ENCODE measurements around the gene TNMD. TPM values are rescaled to one million over a fixed set of nuclear protein-coding genes. Genes with fewer than 3 reads are reported as not detected.

The TNMD gene
- total RNA-seq, 4 donors from 2014 or later = 0.56 TPM; not detected in 3

- Histone ChIP-seq H3K9me3 (no peaks in the 10 kb centered on the region), H3K27ac (no peak overlapping the region), H3K4me1 (no peaks in the 10 kb centered on the region), H3K36me3 (no peaks in the 10 kb centered on the region), H3K4me3 (replicated peaks in 1 of 3) (no peak overlapping the region), H3K27me3 (no peaks in the 10 kb centered on the region)
- WGBS, 2 donors = 44 to 68% methylated on average over 1 of the region's 1 CpG
- intact Hi-C loops (cut with DNase I) = no loop called here
- no peak for DNase-seq
- TF ChIP-seq, protein P1, sequence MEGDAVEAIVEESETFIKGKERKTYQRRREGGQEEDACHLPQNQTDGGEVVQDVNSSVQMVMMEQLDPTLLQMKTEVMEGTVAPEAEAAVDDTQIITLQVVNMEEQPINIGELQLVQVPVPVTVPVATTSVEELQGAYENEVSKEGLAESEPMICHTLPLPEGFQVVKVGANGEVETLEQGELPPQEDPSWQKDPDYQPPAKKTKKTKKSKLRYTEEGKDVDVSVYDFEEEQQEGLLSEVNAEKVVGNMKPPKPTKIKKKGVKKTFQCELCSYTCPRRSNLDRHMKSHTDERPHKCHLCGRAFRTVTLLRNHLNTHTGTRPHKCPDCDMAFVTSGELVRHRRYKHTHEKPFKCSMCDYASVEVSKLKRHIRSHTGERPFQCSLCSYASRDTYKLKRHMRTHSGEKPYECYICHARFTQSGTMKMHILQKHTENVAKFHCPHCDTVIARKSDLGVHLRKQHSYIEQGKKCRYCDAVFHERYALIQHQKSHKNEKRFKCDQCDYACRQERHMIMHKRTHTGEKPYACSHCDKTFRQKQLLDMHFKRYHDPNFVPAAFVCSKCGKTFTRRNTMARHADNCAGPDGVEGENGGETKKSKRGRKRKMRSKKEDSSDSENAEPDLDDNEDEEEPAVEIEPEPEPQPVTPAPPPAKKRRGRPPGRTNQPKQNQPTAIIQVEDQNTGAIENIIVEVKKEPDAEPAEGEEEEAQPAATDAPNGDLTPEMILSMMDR (IDR thresholded peaks at IDR 0.05) = no peak
- no peak for TF ChIP-seq POLR2A (IDR thresholded peaks at IDR 0.05)
These were observed 16.0 kb downstream of the TNMD start for GRCh38 chrX:100600758-100601157.

DNA sequence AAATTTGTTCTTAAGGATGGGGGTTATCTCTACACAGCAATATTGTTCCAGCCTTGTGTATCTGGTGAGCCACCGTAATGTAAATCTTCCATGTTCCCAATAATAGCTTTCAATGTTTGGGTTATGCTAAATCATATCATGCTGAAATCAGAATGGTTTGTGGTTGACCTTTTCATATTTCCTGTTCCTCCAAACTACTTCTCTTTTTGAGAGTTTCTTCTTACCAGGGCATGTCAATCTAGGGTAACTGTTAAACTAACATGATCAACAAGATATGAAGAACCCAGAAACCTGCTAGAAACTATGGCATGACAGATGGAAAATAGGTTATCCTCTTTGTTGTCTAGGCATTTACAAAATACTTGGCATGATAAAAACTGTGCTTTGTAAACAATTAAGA lies 22.0 kb downstream of the TNMD start:
- Histone ChIP-seq H3K27me3 (no peaks in the 10 kb centered on the region), H3K36me3 (no peaks in the 10 kb centered on the region), H3K27ac (no peak overlapping the region), H3K4me3 (replicated peaks in 1 of 3) (no peak overlapping the region), H3K4me1 (no peaks in the 10 kb centered on the region), H3K9me3 (no peaks in the 10 kb centered on the region)
- TF ChIP-seq, protein P1 (IDR thresholded peaks at IDR 0.05) = no peak
- TF ChIP-seq POLR2A (IDR thresholded peaks at IDR 0.05) = no peak
- intact Hi-C loops (cut with DNase I) = no loop called here
- 71 to 72% methylated on average over 1 of the region's 1 CpG for WGBS, 2 donors
- no peak for DNase-seq

- no peaks in the 10 kb centered on the region for H3K9me3 ChIP-seq
- H3K36me3 ChIP-seq = no peaks in the 10 kb centered on the region
- DNase-seq = no peak
- no peaks in the 10 kb centered on the region for H3K4me1 ChIP-seq
- H3K27ac ChIP-seq = no peak overlapping the region
- no peaks in the 10 kb centered on the region for H3K27me3 ChIP-seq
- TF ChIP-seq, protein P1 (IDR thresholded peaks at IDR 0.05) = no peak
- no peak for TF ChIP-seq POLR2A (IDR thresholded peaks at IDR 0.05)
- whole genome bisulfite sequencing, 2 donors = 14 to 25% methylated on average over 1 of the region's 1 CpG
- H3K4me3 ChIP-seq (replicated peaks in 1 of 3) = no peak overlapping the region
- intact Hi-C loops (cut with DNase I) = no loop called here
These were observed 24.9 kb downstream of the TNMD start for GRCh38 chrX:100609591-100609990.

DNA sequence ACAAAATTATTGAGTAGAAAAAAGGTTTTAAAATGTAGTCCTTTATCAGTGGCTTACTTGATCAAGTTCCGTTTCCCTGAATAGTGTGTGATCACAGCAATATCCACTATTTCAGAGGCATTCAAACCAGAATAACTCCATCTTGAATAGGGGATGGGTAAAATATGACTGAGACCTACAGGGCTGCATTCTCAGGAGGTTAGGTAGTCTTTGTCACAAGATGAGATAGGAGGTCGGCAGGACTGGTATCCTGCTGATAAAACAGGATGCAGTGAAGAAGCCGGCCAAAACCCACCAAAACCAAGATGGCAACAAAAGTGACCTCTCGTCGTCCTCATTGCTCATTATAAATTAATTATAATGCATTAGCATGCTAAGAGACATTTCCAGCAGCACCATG lies 27.2 kb downstream of the TNMD start:
- Histone ChIP-seq H3K36me3 (no peaks in the 10 kb centered on the region), H3K27ac (no peak overlapping the region), H3K4me3 (replicated peaks in 1 of 3) (no peak overlapping the region), H3K27me3 (no peaks in the 10 kb centered on the region), H3K9me3 (no peaks in the 10 kb centered on the region), H3K4me1 (no peaks in the 10 kb centered on the region)
- 81 to 95% methylated on average over 4 to 5 of the region's 5 CpGs for WGBS, 2 donors
- no peak for DNase-seq
- intact Hi-C loops (cut with DNase I) = no loop called here
- no peak for TF ChIP-seq POLR2A (IDR thresholded peaks at IDR 0.05)
- TF ChIP-seq, protein P1 (IDR thresholded peaks at IDR 0.05) = no peak

- H3K4me3 ChIP-seq (replicated peaks in 1 of 3) = no peak overlapping the region
- no peaks in the 10 kb centered on the region for H3K4me1 ChIP-seq
- no peak for TF ChIP-seq POLR2A (IDR thresholded peaks at IDR 0.05)
- TF ChIP-seq, protein P1 (IDR thresholded peaks at IDR 0.05) = peak in 4 of 6 experiments; percentile 32 to 45 (median 38)
- H3K27ac ChIP-seq = no peak overlapping the region
- no peaks in the 10 kb centered on the region for H3K36me3 ChIP-seq
- no peaks in the 10 kb centered on the region for H3K27me3 ChIP-seq
- H3K9me3 ChIP-seq = no peaks in the 10 kb centered on the region
- 0 to 4% methylated on average over 2 to 3 of the region's 3 CpGs for WGBS, 2 donors
- DNase-seq = peak; percentile 34 to 42
- intact Hi-C loops (cut with DNase I) = no loop called here
These were observed 30.3 kb downstream of the TNMD start for GRCh38 chrX:100615005-100615404.

All from thyroid gland (tissue), 4 donors.